GM23338 (cell line): ENCODE data around the gene TSPAN4. TPM values are rescaled to one million over a fixed set of nuclear protein-coding genes. Genes with fewer than 3 reads are reported as not detected.

Experiments
- ATAC-seq: fragments of 200-7000 bp; cut with Tn5 transposase; 3 replicates; pipeline ENCODE4 v1.9.1; 2020
- DNase-seq: peaks from one replicate; pipeline ENCODE4 v3.0.0-alpha.2; 2015; ENCODE audit warnings: low spot score
- H2AFZ ChIP-seq: fragments of 200-600 bp; sonication (generic); 2 replicates; pipeline ENCODE4 v1.8.0; 2016; ENCODE audit warnings: antibody characterized with exemption, mild to moderate bottlenecking, moderate library complexity
- H3F3A ChIP-seq: fragments of 200-600 bp; sonication (generic); replicated peaks from 2 replicates; pipeline ENCODE4 v1.8.0; 2017; ENCODE audit warnings: antibody characterized with exemption, mixed run types, low read depth
- H3K27ac ChIP-seq: fragments of 200-600 bp; sonication (generic); 2 replicates; pipeline ENCODE4 v1.6.1; 2016; ENCODE audit warnings: low read depth
- H3K27me3 ChIP-seq: fragments of 200-600 bp; sonication (generic); 2 replicates; pipeline ENCODE4 v1.8.0; 2016; ENCODE audit warnings: mild to moderate bottlenecking, mixed run types, moderate library complexity; ENCODE audit not compliant: insufficient read depth
- H3K36me3 ChIP-seq: fragments of 200-600 bp; sonication (generic); 2 replicates; pipeline ENCODE4 v1.8.0; 2016; ENCODE audit warnings: mild to moderate bottlenecking; ENCODE audit not compliant: insufficient read depth
- H3K4me1 ChIP-seq: fragments of 200-600 bp; sonication (generic); 2 replicates; pipeline ENCODE4 v1.8.0; 2016; ENCODE audit warnings: mild to moderate bottlenecking, moderate library complexity; ENCODE audit not compliant: insufficient read depth
- H3K4me2 ChIP-seq: fragments of 200-600 bp; sonication (generic); 2 replicates; pipeline ENCODE4 v1.7.1; 2017; ENCODE audit warnings: mixed run types
- H3K4me3 ChIP-seq: fragments of 200-600 bp; sonication (generic); 2 replicates; pipeline ENCODE4 v1.6.1; 2016; ENCODE audit warnings: mixed run types
- H3K79me2 ChIP-seq: fragments of 200-600 bp; sonication (generic); replicated peaks from 2 replicates; pipeline ENCODE4 v1.8.0; 2017; ENCODE audit warnings: mild to moderate bottlenecking; ENCODE audit not compliant: insufficient read depth
- H3K9me2 ChIP-seq: fragments of 200-600 bp; sonication (generic); 2 replicates; pipeline ENCODE4 v1.8.0; 2017; ENCODE audit not compliant: insufficient read depth
- H4K20me1 ChIP-seq: fragments of 200-600 bp; sonication (generic); replicated peaks from 2 replicates; pipeline ENCODE4 v1.8.0; 2017; ENCODE audit warnings: mild to moderate bottlenecking; ENCODE audit not compliant: insufficient read depth
- H3K27ac Mint-ChIP-seq: 2 replicates; pipeline ENCODE4 v1.8.0; 2020; ENCODE audit warnings: inconsistent platforms, mild to moderate bottlenecking, moderate library complexity, mixed read lengths
- H3K27me3 Mint-ChIP-seq: 3 replicates; pipeline ENCODE4 v1.8.0; 2022; ENCODE audit warnings: low read depth, mild to moderate bottlenecking, moderate library complexity, mixed read lengths, inconsistent platforms; ENCODE audit not compliant: insufficient read depth, poor library complexity
- H3K36me3 Mint-ChIP-seq: 3 replicates; pipeline ENCODE4 v1.8.0; 2021; ENCODE audit warnings: low read depth, mild to moderate bottlenecking, inconsistent platforms, moderate library complexity, mixed read lengths
- H3K4me1 Mint-ChIP-seq: 3 replicates; pipeline ENCODE4 v1.8.0; 2020; ENCODE audit warnings: mild to moderate bottlenecking, inconsistent platforms, mixed read lengths
- H3K4me3 Mint-ChIP-seq: 3 replicates; pipeline ENCODE4 v1.8.0; 2021; ENCODE audit warnings: moderate library complexity, mild to moderate bottlenecking, inconsistent platforms, mixed read lengths
- H3K9me3 Mint-ChIP-seq: 3 replicates; pipeline ENCODE4 v1.8.0; 2020; ENCODE audit warnings: moderate library complexity, mild to moderate bottlenecking, inconsistent platforms, mixed read lengths
- CTCF ChIP-seq, 2 experiments: fragments of 200-600 bp in 1 of 2; sonication (generic) in 1 of 2; conservative IDR thresholded peaks; 2 replicates each; pipeline versions ENCODE4 v1.5.1 to v1.6.1; 2016 to 2017; ENCODE audit warnings: antibody characterized with exemption in 2 of 2, low read depth in 2 of 2, mild to moderate bottlenecking in 2 of 2, moderate library complexity in 1 of 2
- EZH2 ChIP-seq: fragments of 200-600 bp; sonication (generic); IDR thresholded peaks from one replicate; pipeline ENCODE4 v1.8.0; 2017; ENCODE audit warnings: antibody characterized with exemption, mild to moderate bottlenecking, low read depth; ENCODE audit not compliant: unreplicated experiment
- REST ChIP-seq: IDR thresholded peaks from one replicate; pipeline ENCODE4 v1.6.1; 2018; ENCODE audit warnings: antibody characterized with exemption; ENCODE audit not compliant: unreplicated experiment
- STAT1 ChIP-seq: IDR thresholded peaks from one replicate; pipeline ENCODE4 v1.6.1; 2016; ENCODE audit warnings: antibody characterized with exemption; ENCODE audit not compliant: unreplicated experiment
- ZNF462 ChIP-seq: fragments of 250-450 bp; sonication (Bioruptor Pico); IDR thresholded peaks from 2 replicates; pipeline ENCODE4 v1.5.0; 2020; ENCODE audit warnings: mild to moderate bottlenecking, moderate library complexity
- polyA plus RNA-seq: library from polyadenylated mRNA; unstranded; fragments of >200 nt; fragmentation: Nextera tagmentation; extraction: Ambion mirVana; gene quantifications from 2 replicates; pipeline ENCODE4 v1.2.1, GENCODE V29; 2016
- total RNA-seq: library from RNA; depleted of rRNA; stranded (reverse); fragments of >200 nt; shearing (Covaris generic); gene quantifications from 2 replicates; pipeline ENCODE4 v1.2.3, GENCODE V29; 2014

TSPAN4 gene
- total and polyA plus RNA-seq, 2 experiments from 2014 or later: 76.8 to 150 TPM

- TF ChIP-seq ZNF462 (no peak), REST (no peak), STAT1 (no peak)
These were observed 46.6 kb downstream of the TSPAN4 start (continued) for GRCh38 chr11:889257-889656.

- no peak overlapping the region for H3K27ac ChIP-seq
- no peak overlapping the region for H3K27ac Mint-ChIP-seq
These were observed 47.2 kb downstream of the TSPAN4 start for GRCh38 chr11:889687-890475.

More at GRCh38 chr11:889687-890475, 47.2 kb downstream of the TSPAN4 start:
- H3K79me2 ChIP-seq: no peaks in the 10 kb centered on the region
- H2AFZ ChIP-seq: no peak overlapping the region
- no peaks in the 10 kb centered on the region for H3K27me3 ChIP-seq
- 0 out of 2 replicates have a peak, but pooled peaks cover 3% of the 10 kb centered on the region for H4K20me1 ChIP-seq
- Mint-ChIP-seq H3K27me3 (peaks cover 17% of the 10 kb centered on the region), H3K9me3 (peaks cover 3% of the 10 kb centered on the region; the same call in 2 of the 3 replicates), H3K4me3 (no peak overlapping the region), H3K4me1 (peaks cover 9% of the 10 kb centered on the region), H3K36me3 (peaks cover 13% of the 10 kb centered on the region)
- no peaks in the 10 kb centered on the region for H3K36me3 ChIP-seq
- H3K4me3 ChIP-seq: no peak overlapping the region
- peak; percentile 77 for DNase-seq
- no peaks in the 10 kb centered on the region; the same call in 1 of the 2 replicates for H3K4me1 ChIP-seq
- no peak overlapping the region for H3K4me2 ChIP-seq
- TF ChIP-seq EZH2 (no peak), CTCF (conservative IDR thresholded peaks at IDR 0.05; ENCODE audit: low read depth in 2 of 2) (peak; percentile 32 to 76)
- no peaks in the 10 kb centered on the region for H3F3A ChIP-seq
- peak; percentile 58 for ATAC-seq
- no peaks in the 10 kb centered on the region for H3K9me2 ChIP-seq
